GM12874 (cell line): Measurements from ENCODE around the gene BCL2L12.

Source experiments
- CTCF ChIP-seq: IDR thresholded peaks from 2 replicates; pipeline ENCODE4 v1.5.1; 2011; ENCODE audit warnings: low read depth, mild to moderate bottlenecking, control low read depth, low read length, moderate library complexity; ENCODE audit not compliant: insufficient read depth

BCL2L12 gene

GRCh38 chr19:49665351-49666119 is at the start of gene BCL2L12, which contains the start of gene IRF3:
BCL2L12 (plus strand) TSS chr19:49665933; CDS start chr19:49666693, 760 bp downstream.
IRF3 (minus strand) TSS chr19:49665857; CDS start chr19:49664838, 1,019 bp downstream.
- TF ChIP-seq CTCF: no peak

- TF ChIP-seq CTCF: no peak
Measured at GRCh38 chr19:49616532-49616931, 49.2 kb upstream of the BCL2L12 start.

GRCh38 chr19:49616945-49617344 is 48.8 kb upstream of the BCL2L12 start:
- TF ChIP-seq CTCF: no peak

GRCh38 chr19:49624967-49625910 is 40.5 kb upstream of the BCL2L12 start:
- TF ChIP-seq CTCF: no peak

GRCh38 chr19:49626226-49626625 is 39.5 kb upstream of the BCL2L12 start:
- no peak for TF ChIP-seq CTCF

GRCh38 chr19:49629659-49630058 is 36.1 kb upstream of the BCL2L12 start:
- no peak for TF ChIP-seq CTCF

- TF ChIP-seq CTCF: no peak
Measured at GRCh38 chr19:49631014-49631588, 34.6 kb upstream of the BCL2L12 start.
